GM18507 (cell line): ENCODE measurements around the gene ANKEF1.
"Not testable (repeated sequence)": the region's sequence is repeated elsewhere in the genome, so short reads cannot be mapped to it uniquely, and the experiment has no call there.

ENCODE experiments used
- DNase-seq: peaks from one replicate; pipeline ENCODE4 v3.0.0; 2011; ENCODE audit warnings: low read depth; ENCODE audit not compliant: insufficient read length; ENCODE audit errors: extremely low spot score
- FAIRE-seq: peaks from 2 replicates; lab custom pipeline; 2011; peaks lifted over from hg19 to GRCh38; lab: Jason Lieb, UNC

Gene ANKEF1

DNA sequence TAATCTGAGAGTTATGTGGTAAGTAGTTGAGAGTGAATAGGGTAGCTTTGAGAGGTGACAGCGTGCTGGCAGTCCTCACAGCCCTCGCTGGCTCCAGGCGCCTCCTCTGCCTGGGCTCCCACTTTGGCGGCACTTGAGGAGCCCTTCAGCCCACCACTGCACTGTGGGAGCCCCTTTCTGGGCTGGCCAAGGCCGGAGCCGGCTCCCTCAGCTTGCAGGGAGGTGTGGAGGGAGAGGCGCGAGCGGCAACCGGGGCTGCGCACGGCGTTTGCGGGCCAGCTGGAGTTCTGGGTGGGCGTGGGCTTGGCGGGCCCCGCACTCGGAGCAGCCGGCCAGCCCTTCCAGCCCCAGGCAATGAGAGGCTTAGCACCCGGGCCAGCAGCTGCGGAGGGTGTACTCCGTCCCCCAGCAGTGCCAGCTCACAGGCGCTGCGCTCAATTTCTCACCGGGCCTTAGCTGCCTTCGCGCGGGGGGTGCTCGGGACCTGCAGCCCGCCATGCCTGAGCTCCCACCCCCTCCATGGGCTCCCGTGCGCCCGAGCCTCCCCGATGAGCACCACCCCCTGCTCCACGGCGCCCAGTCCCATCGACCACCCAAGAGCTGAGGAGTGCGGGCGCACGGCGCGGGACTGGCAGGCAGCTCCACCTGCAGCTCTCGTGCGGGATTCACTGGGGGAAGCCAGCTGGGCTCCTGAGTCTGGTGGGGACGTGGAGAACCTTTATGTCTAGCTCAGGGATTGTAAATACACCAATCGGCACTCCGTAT, 3.2 kb upstream of the ANKEF1 start:
- not testable (repeated sequence) for FAIRE-seq, DNase-seq

DNA sequence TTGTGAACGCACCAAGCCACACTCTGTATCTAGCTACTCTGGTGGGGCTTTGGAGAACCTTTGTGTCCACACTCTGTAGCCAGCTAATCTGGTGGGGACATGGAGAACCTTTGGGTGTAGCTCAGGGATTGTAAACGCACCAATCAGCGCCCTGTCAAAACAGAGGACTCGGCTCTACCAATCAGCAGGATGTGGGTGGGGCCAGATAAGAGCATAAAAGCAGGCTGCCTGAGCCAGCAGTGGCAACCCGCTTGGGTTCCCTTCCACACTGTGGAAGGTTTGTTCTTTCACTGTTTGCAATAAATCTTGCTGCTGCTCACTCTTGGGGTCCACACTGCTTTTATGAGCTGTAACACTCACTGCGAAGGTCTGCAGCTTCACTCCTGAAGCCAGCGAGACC, 2.5 kb upstream of the ANKEF1 start:
- FAIRE-seq, DNase-seq: not testable (repeated sequence)

DNA sequence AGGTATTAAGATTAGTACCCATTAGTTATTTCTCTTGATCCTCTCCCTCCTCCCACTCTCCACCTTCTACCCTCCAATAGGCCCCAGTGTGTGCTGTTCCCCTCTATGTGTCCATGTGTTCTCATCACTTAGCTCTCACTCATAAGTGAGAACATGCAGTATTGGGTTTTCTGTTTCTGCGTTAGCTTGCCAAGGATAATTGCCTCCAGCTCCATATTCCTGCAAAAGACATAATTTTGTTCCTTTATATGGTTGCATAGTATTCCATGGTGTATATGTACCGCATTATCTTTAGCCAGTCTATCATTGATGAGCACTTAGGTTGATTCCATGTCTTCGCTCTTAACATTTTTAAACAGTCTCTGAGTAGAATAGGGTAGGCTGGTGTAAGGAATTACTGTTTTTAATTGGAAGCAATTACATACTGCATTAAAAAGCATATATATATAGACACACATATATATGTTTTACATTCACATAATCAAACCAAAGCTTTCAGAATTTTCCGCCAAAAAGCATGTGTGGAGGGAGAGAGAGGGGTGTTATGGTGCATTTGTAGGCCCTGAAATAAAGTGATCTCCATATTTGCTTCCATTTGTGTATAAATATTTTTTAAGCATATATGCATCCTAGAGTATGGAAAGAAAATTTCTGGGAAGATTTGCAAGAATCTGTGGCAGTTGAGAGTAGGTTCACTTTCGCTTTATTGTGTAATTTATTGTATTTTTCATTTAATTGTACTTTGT, 709 bp upstream of the ANKEF1 start:
- FAIRE-seq = no peak
- no peak for DNase-seq

- FAIRE-seq, DNase-seq: not testable (repeated sequence)
Observed at GRCh38 chr20:10036321-10036720, 1.5 kb downstream of the ANKEF1 start.

DNA sequence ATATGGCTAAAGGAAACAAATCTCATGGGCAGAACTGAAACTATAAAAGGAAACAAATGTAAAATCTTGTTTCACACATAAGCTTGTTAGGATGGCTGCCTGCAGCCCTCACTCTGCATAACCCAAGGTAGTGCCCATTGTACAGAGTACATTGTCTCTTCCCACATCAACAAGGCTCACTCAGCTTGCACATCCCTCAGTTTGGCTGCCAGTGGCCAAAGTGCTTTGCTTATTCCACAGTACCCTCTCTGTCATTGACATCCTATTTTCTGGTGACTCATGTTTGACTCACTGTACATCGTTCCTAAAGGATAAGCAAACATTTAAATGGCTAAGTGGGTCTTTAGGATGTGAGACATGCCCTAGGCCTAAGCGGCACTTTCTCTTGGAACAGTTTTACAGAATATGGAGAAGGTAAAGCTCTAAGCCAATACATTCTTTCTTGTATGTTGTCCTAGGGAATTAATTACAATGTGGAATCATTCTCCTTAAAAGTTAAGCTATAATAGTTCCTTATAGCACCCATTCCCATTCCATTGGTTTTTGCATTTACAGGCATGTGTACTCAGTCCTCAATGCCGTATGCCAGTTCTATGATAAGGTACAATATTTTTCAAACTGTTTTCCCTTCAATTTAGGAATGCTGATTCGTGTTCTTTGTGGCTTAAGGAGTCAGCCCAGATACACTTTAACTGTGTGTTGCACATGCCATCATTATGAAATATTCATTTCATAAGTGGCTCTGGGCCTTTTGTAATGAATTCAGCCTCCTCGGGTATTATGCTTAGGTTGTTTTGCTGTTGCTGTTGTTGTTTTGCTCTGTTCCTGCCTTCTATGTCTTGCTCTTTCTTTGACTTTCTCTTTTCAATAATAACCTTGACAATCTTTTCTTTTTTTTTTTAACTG, 5.5 kb downstream of the ANKEF1 start:
- FAIRE-seq (no peak), DNase-seq (no peak)

DNA sequence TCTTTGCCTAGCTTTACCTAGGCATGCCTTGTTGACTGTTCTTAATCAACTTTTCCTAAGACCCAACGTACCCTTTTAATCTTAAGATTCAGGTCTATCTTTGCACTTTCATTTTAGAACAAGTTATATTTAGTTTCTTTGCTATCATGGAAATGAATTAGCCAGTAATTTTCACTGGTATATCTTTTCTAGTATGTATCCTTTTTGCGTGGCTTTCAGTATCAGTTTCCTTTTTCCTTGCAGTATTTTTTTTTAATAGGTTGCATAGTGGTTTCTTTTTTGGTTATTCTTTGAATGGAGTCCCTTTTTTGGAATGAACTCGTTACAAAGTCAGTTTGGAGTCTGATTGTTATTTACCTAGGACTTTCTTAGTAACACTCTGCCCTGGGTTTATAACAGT, 7.3 kb downstream of the ANKEF1 start:
- FAIRE-seq (no peak), DNase-seq (no peak)

GRCh38 chr20:10047427-10047826, 12.6 kb downstream of the ANKEF1 start:
- no peak for FAIRE-seq
- no peak for DNase-seq

DNA sequence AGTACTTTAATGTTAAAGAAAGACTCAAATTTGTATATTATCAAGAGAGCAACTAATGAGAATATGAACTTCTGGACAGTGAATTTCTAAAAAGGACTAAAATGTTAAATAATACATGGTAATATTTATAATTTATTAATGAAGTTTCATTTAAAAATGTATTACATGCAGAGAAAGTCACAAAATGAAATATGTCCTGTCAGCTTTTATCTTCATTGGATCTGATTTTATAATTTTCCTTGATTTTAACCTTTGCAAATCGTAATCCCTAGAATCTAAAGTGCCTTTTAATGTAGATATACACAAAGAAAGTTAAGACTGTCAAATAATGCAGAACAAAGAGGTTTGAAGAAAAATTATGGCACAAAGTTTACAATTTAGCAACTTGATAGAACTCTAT, 16.4 kb downstream of the ANKEF1 start:
- DNase-seq (no peak), FAIRE-seq (no peak)

- no peak for FAIRE-seq
- no peak for DNase-seq
Observed at GRCh38 chr20:10059006-10059405, 24.2 kb downstream of the ANKEF1 start.

DNA sequence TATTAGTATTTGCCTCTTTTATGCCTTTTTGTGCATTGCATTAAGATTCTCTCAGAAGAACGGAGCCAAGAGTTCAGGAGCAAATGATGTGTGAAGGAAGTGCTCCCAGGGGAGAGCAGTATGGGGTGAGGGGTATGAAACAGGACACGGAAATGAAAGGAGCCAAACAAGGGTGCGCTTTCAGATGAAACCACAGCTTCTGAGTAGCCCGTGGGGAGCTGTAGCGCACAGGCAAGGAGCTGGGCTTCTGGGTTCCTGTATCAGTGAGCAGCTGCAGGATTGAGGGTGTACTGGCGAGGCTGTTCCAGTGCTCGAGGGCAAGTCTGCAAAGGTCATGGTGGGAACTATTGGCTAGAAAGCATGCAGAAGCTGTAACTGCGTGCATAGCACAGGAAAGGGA, 25.4 kb downstream of the ANKEF1 start:
- FAIRE-seq (no peak), DNase-seq (peak; percentile 7)

DNA sequence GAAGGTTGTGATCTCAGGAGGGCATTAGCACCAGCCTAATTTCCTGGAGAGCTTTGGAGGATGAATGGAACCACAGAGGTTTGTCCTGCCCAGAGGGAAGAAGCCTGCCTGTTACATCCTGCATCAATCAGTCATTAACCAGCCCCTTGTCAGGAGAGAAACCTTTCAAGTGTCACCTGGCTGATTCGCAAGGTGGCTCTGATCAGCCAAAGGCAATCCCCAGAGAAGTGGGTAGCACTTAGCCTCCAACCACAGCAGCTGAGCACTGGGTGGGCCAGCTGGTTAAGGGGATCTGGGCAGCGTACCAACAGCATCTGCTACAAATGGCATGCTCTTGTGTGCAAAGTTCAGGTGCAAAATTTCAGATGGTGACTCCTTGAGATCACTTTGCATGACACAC, 26.9 kb downstream of the ANKEF1 start:
- DNase-seq (no peak), FAIRE-seq (no peak)

- DNase-seq (no peak), FAIRE-seq (no peak)
Observed at GRCh38 chr20:10063482-10063881, 28.7 kb downstream of the ANKEF1 start.

DNA sequence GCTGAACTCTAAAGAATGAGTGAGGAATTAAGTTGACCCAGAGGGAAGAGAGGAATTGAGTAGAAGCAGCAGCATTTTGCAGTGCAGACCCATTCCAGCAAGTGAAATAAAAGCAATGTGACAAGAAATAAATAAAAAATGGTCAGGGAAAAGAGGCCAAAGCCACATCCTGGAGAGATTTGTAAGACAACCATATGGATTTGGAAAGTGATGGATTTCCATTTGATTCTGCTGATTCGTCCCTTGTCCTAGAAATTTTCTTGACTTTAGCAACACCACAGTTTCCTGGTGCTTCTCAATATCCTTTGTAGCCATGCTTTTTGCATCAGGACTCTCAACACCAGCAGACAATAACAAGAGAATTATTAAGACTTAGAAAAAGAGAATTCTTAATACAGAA, 29.8 kb downstream of the ANKEF1 start:
- DNase-seq (no peak), FAIRE-seq (no peak)

DNA sequence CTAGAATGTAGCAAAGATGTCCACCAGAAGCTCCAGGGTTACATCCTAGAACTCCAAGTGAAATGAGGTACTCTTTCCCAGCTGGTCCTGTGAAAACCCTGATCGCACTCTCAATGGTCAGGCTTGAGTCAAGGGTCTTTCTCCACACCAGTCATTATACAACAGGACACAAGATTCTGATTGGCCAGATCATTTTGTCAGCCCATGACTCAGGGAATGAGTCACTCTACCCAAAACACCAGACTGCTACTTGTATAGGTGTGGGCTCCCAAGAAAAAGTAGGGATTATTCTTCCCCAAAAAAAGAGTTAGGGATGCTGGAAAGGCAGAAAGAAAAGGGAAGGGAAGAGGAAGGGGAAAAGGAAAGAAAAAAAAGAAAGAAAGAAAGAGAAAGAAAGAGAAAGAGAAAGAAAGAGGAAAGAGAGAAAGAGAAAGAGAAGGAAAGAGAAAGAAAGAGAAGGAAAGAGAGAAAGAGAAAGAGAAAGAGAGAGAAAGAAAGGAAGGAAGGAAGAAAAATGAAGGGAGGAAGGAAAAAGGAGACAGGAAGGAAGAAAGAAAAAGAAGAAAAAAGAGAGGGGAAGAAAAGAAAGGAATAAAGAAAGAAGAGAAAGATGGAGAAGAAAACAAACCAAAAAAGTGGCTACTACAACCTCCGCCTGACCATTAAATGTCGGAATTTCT, 30.5 kb downstream of the ANKEF1 start:
- no peak for DNase-seq
- no peak for FAIRE-seq

- DNase-seq (no peak), FAIRE-seq (no peak)
Observed at GRCh38 chr20:10067321-10067720, 32.5 kb downstream of the ANKEF1 start.

GRCh38 chr20:10074513-10074912, 39.7 kb downstream of the ANKEF1 start:
- FAIRE-seq (no peak), DNase-seq (no peak)

DNA sequence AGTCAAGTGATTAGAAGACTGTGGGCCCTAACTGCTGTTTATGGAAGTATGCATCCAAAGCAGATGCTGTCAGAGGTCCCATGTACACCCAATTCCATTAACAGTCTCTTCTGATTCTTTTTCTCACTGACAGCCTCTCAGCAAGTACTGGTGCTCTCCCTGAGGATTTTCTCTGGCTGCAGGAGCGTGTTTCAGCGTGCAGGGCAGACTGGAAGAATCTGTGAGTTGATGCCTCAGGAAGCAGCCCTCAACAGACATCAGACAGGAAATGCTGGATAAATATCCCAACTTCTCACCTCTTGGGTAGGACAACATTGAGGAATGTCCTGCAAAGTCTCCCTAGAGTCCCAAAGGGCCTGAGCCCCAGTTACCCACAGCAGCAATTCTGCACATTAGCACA, 40.8 kb downstream of the ANKEF1 start:
- DNase-seq = no peak
- FAIRE-seq = no peak

GRCh38 chr20:10076126-10077080, 41.6 kb downstream of the ANKEF1 start:
- no peak for FAIRE-seq
- DNase-seq = no peak
